Fibroblast of the aortic adventitia (primary cell): Measurements from ENCODE around the gene R3HDM4. TPM values are rescaled to one million over a fixed set of nuclear protein-coding genes. Genes with fewer than 3 reads are reported as not detected.

ENCODE experiments used
- DNase-seq: peaks from one replicate; pipeline ENCODE4 v3.0.0-alpha.2; 2010; ENCODE audit warnings: low read depth
- H3K4me3 ChIP-seq: 2 replicates; pipeline ENCODE4 v1.5.1; 2011; ENCODE audit warnings: low read depth, mild to moderate bottlenecking, control low read depth, low read length, moderate library complexity
- total RNA-seq: library from RNA; depleted of rRNA; stranded (reverse); fragments of >200 nt; gene quantifications from 2 replicates; pipeline ENCODE4 v1.2.3, GENCODE V29; 2012; ENCODE audit warnings: low replicate concordance
- TF ChIP-seq, protein P1 (sequence below): IDR thresholded peaks from 2 replicates; pipeline ENCODE4 v1.5.1; 2011; ENCODE audit warnings: mild to moderate bottlenecking, low read length, control low read depth, inconsistent platforms; ENCODE audit not compliant: insufficient read depth

R3HDM4 gene
- total RNA-seq, 1 donor: 25.8 TPM

- TF ChIP-seq, protein P1, sequence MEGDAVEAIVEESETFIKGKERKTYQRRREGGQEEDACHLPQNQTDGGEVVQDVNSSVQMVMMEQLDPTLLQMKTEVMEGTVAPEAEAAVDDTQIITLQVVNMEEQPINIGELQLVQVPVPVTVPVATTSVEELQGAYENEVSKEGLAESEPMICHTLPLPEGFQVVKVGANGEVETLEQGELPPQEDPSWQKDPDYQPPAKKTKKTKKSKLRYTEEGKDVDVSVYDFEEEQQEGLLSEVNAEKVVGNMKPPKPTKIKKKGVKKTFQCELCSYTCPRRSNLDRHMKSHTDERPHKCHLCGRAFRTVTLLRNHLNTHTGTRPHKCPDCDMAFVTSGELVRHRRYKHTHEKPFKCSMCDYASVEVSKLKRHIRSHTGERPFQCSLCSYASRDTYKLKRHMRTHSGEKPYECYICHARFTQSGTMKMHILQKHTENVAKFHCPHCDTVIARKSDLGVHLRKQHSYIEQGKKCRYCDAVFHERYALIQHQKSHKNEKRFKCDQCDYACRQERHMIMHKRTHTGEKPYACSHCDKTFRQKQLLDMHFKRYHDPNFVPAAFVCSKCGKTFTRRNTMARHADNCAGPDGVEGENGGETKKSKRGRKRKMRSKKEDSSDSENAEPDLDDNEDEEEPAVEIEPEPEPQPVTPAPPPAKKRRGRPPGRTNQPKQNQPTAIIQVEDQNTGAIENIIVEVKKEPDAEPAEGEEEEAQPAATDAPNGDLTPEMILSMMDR: no peak
- H3K4me3 ChIP-seq: no peak overlapping the region
- no peak for DNase-seq
Measured at GRCh38 chr19:870963-871401, 42.0 kb downstream of the R3HDM4 start.

GRCh38 chr19:870314-870713, 42.7 kb downstream of the R3HDM4 start:
- TF ChIP-seq, protein P1: no peak
- DNase-seq: no peak
- no peak overlapping the region for H3K4me3 ChIP-seq

- TF ChIP-seq, protein P1: no peak
- DNase-seq: peak; percentile 98
- no peak overlapping the region for H3K4me3 ChIP-seq
Measured at GRCh38 chr19:869245-870177, 43.5 kb downstream of the R3HDM4 start.

DNA sequence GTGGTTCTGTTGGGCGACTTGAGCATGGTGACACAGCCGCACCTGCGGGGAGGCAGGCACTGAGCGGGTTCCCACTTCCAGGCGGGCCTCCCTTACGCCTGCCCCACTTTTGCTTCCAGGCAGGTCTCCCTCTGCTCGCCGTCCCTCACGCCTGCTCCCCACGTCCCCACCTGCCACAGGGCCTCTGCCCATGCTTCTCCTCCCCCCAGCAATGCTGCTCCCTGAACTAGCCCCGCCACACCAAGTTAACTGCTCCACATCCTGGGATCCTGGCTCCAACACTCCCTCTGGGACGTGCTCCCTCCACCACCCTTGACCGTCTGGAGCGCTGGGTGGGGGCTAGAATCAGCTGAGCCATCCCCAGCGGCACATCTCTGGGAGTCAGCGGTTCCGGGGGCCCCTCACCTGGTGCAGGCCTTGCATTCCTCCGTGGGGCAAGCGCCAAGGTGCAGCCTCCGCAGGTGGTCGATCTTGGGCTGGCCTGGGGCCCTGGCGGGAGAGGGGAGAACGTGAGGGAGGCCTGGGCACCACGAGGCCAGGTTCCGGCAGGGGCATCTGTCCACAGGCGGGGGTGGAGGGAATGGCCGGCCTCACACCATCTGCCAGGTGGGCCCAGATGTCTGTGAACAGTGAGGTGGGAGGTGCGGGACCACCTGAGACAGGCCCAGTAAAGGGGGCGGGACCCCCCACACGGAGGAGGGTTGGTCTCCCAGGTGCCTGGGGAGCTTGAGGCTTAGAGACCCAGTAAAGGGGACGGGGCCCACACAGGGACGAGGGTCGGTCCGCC, 44.4 kb downstream of the R3HDM4 start:
- no peak overlapping the region for H3K4me3 ChIP-seq
- no peak for DNase-seq
- TF ChIP-seq, protein P1: no peak

GRCh38 chr19:867855-868457, 45.1 kb downstream of the R3HDM4 start:
- no peak for DNase-seq
- H3K4me3 ChIP-seq: no peak overlapping the region
- TF ChIP-seq, protein P1: no peak

- no peak for DNase-seq
- no peak overlapping the region for H3K4me3 ChIP-seq
- TF ChIP-seq, protein P1: no peak
Measured at GRCh38 chr19:867301-867793, 45.7 kb downstream of the R3HDM4 start.
